Hypothalamus (tissue), 51 donors: ENCODE data around the gene NAB1.

Experiments
- DNase-seq, 51 donors: peaks; one replicate each; lab custom pipeline; 2025; lab: John Stamatoyannopoulos, UW

The NAB1 gene

GRCh38 chr2:190664240-190664639 lies 15.4 kb downstream of the NAB1 start:
- no peak for DNase-seq

GRCh38 chr2:190666895-190667294 lies 18.0 kb downstream of the NAB1 start:
- DNase-seq = no peak

- peak in 1 of 51 donors; percentile 10 for DNase-seq
Observed at GRCh38 chr2:190668892-190669291, 20.0 kb downstream of the NAB1 start.

GRCh38 chr2:190670182-190670946 lies 21.5 kb downstream of the NAB1 start:
- DNase-seq = no peak

GRCh38 chr2:190674966-190675650 lies 26.2 kb downstream of the NAB1 start:
- DNase-seq = no peak

GRCh38 chr2:190677255-190677654 lies 28.4 kb downstream of the NAB1 start:
- no peak for DNase-seq

GRCh38 chr2:190678444-190679162 lies 29.7 kb downstream of the NAB1 start:
- DNase-seq = peak in 1 of 51 donors; percentile 28

GRCh38 chr2:190679391-190679790 lies 30.5 kb downstream of the NAB1 start:
- DNase-seq = no peak

GRCh38 chr2:190679813-190680591 lies 31.1 kb downstream of the NAB1 start:
- DNase-seq = peak in 34 of 51 donors; percentile 1 to 66 (median 21)

GRCh38 chr2:190682168-190682567 lies 33.3 kb downstream of the NAB1 start:
- DNase-seq = no peak

- DNase-seq = no peak
Observed at GRCh38 chr2:190683802-190684201, 34.9 kb downstream of the NAB1 start.

GRCh38 chr2:190684931-190685330 lies 36.0 kb downstream of the NAB1 start:
- no peak for DNase-seq

GRCh38 chr2:190685333-190685732 lies 36.5 kb downstream of the NAB1 start:
- no peak for DNase-seq

GRCh38 chr2:190693533-190694232 lies 44.8 kb downstream of the NAB1 start:
- DNase-seq = no peak

GRCh38 chr2:190694479-190694878 lies 45.6 kb downstream of the NAB1 start:
- DNase-seq = no peak

GRCh38 chr2:190695739-190696138 lies 46.9 kb downstream of the NAB1 start:
- DNase-seq = no peak

- DNase-seq = no peak
Observed at GRCh38 chr2:190696792-190697398, 48.0 kb downstream of the NAB1 start.

- DNase-seq = no peak
Observed at GRCh38 chr2:190697421-190697820, 48.5 kb downstream of the NAB1 start.

- peak in 2 of 51 donors; percentile 0 to 18 for DNase-seq
Observed at GRCh38 chr2:190698895-190699294, 50.0 kb downstream of the NAB1 start.

GRCh38 chr2:190701586-190701985 lies 52.7 kb downstream of the NAB1 start:
- no peak for DNase-seq
